ENCODE measurements around the gene SLMAP. TPM values are rescaled to one million over a fixed set of nuclear protein-coding genes. Genes with fewer than 3 reads are reported as not detected.

SLMAP gene
- polyA plus RNA-seq, 1 of the 3 experiments (the other 2 are of a cell fraction): 10.5 TPM

DNA sequence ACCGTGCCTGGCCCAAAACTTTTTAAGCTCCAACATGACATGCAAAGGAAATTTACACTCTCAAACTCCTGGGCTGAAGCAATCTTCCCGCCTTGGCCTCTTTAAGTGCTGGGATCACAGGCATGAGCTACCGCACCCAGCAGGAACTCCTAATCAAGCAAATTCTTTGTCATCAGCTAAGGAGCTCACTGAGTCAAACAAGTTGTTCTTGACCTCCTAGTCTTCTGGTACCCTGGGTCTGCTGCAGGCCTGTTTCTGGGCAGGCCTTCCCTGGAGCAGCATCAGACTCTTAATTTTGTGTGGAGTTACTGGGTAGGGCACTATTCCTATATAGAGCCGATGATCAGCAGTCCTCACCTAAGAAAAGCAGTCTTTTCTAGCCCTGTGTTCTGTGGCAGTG is 183.7 kb downstream of the SLMAP start:
- Histone ChIP-seq H3K27ac (ENCODE audit: low read depth in 2 of 2, low read length in 1 of 2) (no peak overlapping the region), H3K4me1 (ENCODE audit: control insufficient read depth in 1 of 2, insufficient read depth in 2 of 2, low read depth in 1 of 2, low read length in 1 of 2) (no peaks in the 10 kb centered on the region), H3K9me2 (no peaks in the 10 kb centered on the region), H3F3A (replicated peaks; ENCODE audit: insufficient read depth) (no peaks in the 10 kb centered on the region), H3K9ac (no peak overlapping the region), H3K4me2 (no peak overlapping the region), H3K9me3 (no peaks in the 10 kb centered on the region), H3K79me2 (ENCODE audit: insufficient read depth) (no peaks in the 10 kb centered on the region), H3K27me3 (ENCODE audit: insufficient read depth) (no peaks in the 10 kb centered on the region), H3K4me3 (ENCODE audit: low read depth in 2 of 2, low read length in 1 of 2) (no peak overlapping the region), H4K20me1 (ENCODE audit: insufficient read depth) (no peaks in the 10 kb centered on the region), H3K36me3 (replicated peaks in 1 of 2; ENCODE audit: control insufficient read depth in 1 of 2, insufficient read depth in 2 of 2, low read length in 1 of 2) (no peaks in the 10 kb centered on the region), H2AFZ (ENCODE audit: low read depth) (no peak overlapping the region)
- ChIA-PET POLR2A (no interaction called here), CTCF (interaction anchor here (0.9 kb wide), 1 partner anchor 8 kb away, joined by 3 read pairs; no protein-coding TSS in a partner anchor)
- no peak for DNase-seq
- TF ChIP-seq, protein P1, sequence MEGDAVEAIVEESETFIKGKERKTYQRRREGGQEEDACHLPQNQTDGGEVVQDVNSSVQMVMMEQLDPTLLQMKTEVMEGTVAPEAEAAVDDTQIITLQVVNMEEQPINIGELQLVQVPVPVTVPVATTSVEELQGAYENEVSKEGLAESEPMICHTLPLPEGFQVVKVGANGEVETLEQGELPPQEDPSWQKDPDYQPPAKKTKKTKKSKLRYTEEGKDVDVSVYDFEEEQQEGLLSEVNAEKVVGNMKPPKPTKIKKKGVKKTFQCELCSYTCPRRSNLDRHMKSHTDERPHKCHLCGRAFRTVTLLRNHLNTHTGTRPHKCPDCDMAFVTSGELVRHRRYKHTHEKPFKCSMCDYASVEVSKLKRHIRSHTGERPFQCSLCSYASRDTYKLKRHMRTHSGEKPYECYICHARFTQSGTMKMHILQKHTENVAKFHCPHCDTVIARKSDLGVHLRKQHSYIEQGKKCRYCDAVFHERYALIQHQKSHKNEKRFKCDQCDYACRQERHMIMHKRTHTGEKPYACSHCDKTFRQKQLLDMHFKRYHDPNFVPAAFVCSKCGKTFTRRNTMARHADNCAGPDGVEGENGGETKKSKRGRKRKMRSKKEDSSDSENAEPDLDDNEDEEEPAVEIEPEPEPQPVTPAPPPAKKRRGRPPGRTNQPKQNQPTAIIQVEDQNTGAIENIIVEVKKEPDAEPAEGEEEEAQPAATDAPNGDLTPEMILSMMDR (IDR thresholded peaks at IDR 0.05): no peak
- WGBS (ENCODE audit: low lambda C conversion rate): 90% methylated on average over 4 of the region's 4 CpGs

DNA sequence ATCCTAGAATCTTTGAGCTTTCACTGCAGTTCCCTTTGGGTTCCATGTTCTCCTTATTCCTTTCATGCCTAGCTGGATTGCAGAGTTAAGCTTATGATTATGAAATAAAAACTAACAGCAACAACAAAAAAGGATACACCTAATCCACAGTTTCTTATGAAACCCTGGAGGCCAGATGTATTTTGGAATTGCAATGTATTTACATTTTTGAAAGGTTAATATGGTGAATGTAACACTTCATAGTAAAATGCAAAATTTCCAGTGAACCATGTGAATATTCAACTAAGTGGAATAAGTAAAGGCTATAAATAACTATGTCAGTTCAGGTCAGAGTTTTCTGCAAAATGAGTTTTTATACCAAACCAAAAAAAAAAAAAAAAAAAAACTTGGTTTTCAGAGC is 186.3 kb downstream of the SLMAP start:
- no peaks in the 10 kb centered on the region for H4K20me1 ChIP-seq (ENCODE audit: insufficient read depth)
- no peaks in the 10 kb centered on the region for H3K9me2 ChIP-seq
- H3K9ac ChIP-seq: no peak overlapping the region
- no peaks in the 10 kb centered on the region for H3K27me3 ChIP-seq (ENCODE audit: insufficient read depth)
- H2AFZ ChIP-seq (ENCODE audit: low read depth): no peak overlapping the region
- no peak for DNase-seq
- POLR2A ChIA-PET: no interaction called here
- CTCF ChIA-PET: interaction anchor here (1.4 to 1.7 kb wide), 2 partner anchors 9 to 26 kb away, joined by 3 to 5 read pairs; no protein-coding TSS in a partner anchor
- H3K4me2 ChIP-seq: no peak overlapping the region
- H3K79me2 ChIP-seq (ENCODE audit: insufficient read depth): no peaks in the 10 kb centered on the region
- no peak overlapping the region for H3K4me3 ChIP-seq (ENCODE audit: low read depth in 2 of 2, low read length in 1 of 2)
- H3K9me3 ChIP-seq: no peaks in the 10 kb centered on the region
- TF ChIP-seq CHD2 (IDR thresholded peaks at IDR 0.05; ENCODE audit: low read length, partially characterized antibody): no peak
- no peak for TF ChIP-seq NFIC (IDR thresholded peaks at IDR 0.05; ENCODE audit: borderline replicate concordance)
- TF ChIP-seq RXRA (IDR thresholded peaks at IDR 0.05; ENCODE audit: borderline replicate concordance, low read depth): no peak
- TF ChIP-seq TCF12 (IDR thresholded peaks at IDR 0.05): no peak
- TF ChIP-seq FOXJ3 (CRISPR knock-in tag; IDR thresholded peaks at IDR 0.05): no peak
- TF ChIP-seq MEF2A (IDR thresholded peaks at IDR 0.05; ENCODE audit: borderline replicate concordance, low read depth): no peak
- no peak for TF ChIP-seq RFX5 (IDR thresholded peaks at IDR 0.05; ENCODE audit: low read length)
- TF ChIP-seq, protein P2, sequence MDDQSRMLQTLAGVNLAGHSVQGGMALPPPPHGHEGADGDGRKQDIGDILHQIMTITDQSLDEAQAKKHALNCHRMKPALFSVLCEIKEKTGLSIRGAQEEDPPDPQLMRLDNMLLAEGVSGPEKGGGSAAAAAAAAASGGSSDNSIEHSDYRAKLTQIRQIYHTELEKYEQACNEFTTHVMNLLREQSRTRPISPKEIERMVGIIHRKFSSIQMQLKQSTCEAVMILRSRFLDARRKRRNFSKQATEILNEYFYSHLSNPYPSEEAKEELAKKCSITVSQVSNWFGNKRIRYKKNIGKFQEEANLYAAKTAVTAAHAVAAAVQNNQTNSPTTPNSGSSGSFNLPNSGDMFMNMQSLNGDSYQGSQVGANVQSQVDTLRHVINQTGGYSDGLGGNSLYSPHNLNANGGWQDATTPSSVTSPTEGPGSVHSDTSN (IDR thresholded peaks at IDR 0.05): no peak
- H3F3A ChIP-seq (replicated peaks; ENCODE audit: insufficient read depth): no peaks in the 10 kb centered on the region
- H3K27ac ChIP-seq (ENCODE audit: low read depth in 2 of 2, low read length in 1 of 2): no peak overlapping the region
- H3K4me1 ChIP-seq (ENCODE audit: control insufficient read depth in 1 of 2, insufficient read depth in 2 of 2, low read depth in 1 of 2, low read length in 1 of 2): no peaks in the 10 kb centered on the region
- no peaks in the 10 kb centered on the region for H3K36me3 ChIP-seq (replicated peaks in 1 of 2; ENCODE audit: control insufficient read depth in 1 of 2, insufficient read depth in 2 of 2, low read length in 1 of 2)

- DNase-seq: no peak
- H3K79me2 ChIP-seq (ENCODE audit: insufficient read depth): no peaks in the 10 kb centered on the region
- 75% methylated on average over 4 of the region's 4 CpGs for WGBS (ENCODE audit: low lambda C conversion rate)
Measured at GRCh38 chr3:57942872-57943283, 186.8 kb downstream of the SLMAP start.

More at GRCh38 chr3:57942872-57943283, 186.8 kb downstream of the SLMAP start:
- H3F3A ChIP-seq (replicated peaks; ENCODE audit: insufficient read depth): no peaks in the 10 kb centered on the region
- no peak overlapping the region for H3K9ac ChIP-seq
- no peaks in the 10 kb centered on the region for H4K20me1 ChIP-seq (ENCODE audit: insufficient read depth)
- H3K36me3 ChIP-seq (replicated peaks in 1 of 2; ENCODE audit: control insufficient read depth in 1 of 2, insufficient read depth in 2 of 2, low read length in 1 of 2): no peaks in the 10 kb centered on the region
- H3K27me3 ChIP-seq (ENCODE audit: insufficient read depth): no peaks in the 10 kb centered on the region
- ChIA-PET CTCF (interaction anchor here (1.7 kb wide), 1 partner anchor 8 kb away, joined by 5 read pairs; no protein-coding TSS in a partner anchor), POLR2A (no interaction called here)
- H3K4me1 ChIP-seq (ENCODE audit: control insufficient read depth in 1 of 2, insufficient read depth in 2 of 2, low read depth in 1 of 2, low read length in 1 of 2): no peaks in the 10 kb centered on the region
- H3K4me2 ChIP-seq: no peak overlapping the region
- no peak overlapping the region for H3K27ac ChIP-seq (ENCODE audit: low read depth in 2 of 2, low read length in 1 of 2)
- H2AFZ ChIP-seq (ENCODE audit: low read depth): no peak overlapping the region
- H3K9me3 ChIP-seq: no peaks in the 10 kb centered on the region
- no peak for TF ChIP-seq ZBTB33 (IDR thresholded peaks at IDR 0.05; ENCODE audit: borderline replicate concordance, low read depth)
- TF ChIP-seq TCF12 (IDR thresholded peaks at IDR 0.05): no peak
- TF ChIP-seq ELF1 (IDR thresholded peaks at IDR 0.05): no peak
- TF ChIP-seq NRF1 (IDR thresholded peaks at IDR 0.05; ENCODE audit: low read depth, low read length): no peak
- no peak for TF ChIP-seq CHD2 (IDR thresholded peaks at IDR 0.05; ENCODE audit: low read length, partially characterized antibody)
- TF ChIP-seq, protein P2 (IDR thresholded peaks at IDR 0.05): no peak
- TF ChIP-seq YY1 (IDR thresholded peaks at IDR 0.05; ENCODE audit: low read depth): no peak
- H3K9me2 ChIP-seq: no peaks in the 10 kb centered on the region
- H3K4me3 ChIP-seq (ENCODE audit: low read depth in 2 of 2, low read length in 1 of 2): no peak overlapping the region

Data from SK-N-SH (cell line).